Stimulated activated CD8-positive, alpha-beta memory T cell treated with anti-CD3 and anti-CD28 coated beads, Interleukin-15, amount 100 ng/mL, for 48 hours (primary cell): ENCODE data around the gene CDS2.

Experiments used
- DNase-seq, 2 donors: peaks; one replicate each; pipeline ENCODE4 v3.0.0-alpha.2; 2020; ENCODE audit warnings: low read depth in 2 of 2

The CDS2 gene

DNA sequence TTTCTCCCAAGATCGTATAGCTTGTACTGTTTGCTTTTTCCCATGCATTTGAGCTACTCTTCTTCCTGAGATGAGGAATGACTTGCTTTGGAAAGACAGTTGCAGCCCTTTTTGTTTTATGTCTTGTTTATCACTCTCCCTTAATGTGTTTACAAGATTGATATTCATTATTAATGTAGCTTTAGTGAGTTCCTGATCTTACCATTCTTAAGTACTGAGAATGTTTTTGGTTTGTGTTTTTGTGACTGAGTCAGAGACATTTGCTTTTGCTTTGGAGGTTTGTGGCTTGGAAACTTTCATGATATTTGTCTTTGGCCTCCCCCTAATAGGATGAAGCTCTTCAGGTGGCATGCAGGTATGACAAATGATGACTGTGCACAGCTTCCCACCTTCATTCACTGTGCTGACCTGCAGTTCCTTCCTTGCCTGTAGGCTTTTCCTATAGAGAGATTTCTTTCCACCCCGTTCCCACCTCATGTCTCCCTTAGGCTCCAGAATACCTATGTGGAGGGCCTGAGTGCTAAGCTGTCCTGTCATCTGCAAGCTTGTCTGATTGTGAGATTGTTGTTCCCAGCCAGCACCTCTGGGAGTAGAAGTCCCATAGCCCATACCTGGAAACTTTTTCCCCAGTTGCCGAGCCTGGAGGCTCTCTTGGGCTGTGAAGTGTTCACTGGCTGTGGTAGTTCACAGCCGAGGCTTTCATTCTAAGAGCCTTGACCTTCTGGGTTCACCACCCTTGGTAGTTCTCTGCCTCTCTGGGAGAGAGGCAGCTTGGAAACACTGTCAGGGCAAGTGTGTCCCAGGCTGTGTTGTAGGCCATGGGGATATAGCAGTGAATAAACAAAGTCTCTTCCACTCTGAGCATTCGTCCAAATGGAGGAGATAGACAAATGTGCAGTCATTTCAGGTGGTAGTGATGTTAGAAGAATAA is 27.1 kb downstream of the CDS2 start:
- no peak for DNase-seq

DNA sequence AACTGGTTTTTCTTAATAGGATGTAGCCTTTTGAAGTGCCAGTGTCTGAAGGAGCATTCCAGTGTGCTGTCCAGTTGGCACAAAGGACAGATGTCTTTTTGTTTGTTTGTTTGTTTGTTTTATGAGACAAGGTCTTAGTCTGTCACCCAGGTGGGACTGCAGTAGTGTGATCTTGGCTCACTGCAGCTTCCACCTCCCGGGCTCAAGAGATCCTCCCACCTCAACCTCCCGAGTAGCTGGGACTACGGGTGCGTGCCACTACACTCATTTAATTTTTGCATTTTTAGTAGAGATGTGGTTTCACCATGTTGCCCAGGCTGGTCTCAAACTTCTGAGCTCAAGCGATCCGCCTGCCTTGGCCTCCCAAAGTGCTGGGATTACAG is 27.7 kb downstream of the CDS2 start:
- no peak for DNase-seq

DNA sequence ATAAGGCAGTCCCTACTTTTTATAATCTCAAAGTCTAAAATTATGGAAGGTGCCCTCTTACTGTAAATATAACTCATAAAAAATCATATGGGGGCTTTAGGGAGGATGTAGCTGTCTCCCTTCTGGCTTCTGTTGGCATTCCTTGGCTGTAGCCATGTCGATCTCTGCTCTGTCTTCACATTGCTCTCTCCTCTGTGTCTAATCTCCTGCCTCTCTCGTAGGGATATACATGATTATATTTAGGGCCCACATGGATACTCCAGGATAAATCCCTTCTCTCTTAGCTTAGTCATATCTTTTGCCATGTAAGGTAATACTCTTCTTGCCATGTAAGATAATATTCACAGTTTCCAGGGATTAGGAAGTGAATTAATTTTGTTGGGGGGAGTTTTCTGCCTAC is 28.6 kb downstream of the CDS2 start:
- no peak for DNase-seq

DNA sequence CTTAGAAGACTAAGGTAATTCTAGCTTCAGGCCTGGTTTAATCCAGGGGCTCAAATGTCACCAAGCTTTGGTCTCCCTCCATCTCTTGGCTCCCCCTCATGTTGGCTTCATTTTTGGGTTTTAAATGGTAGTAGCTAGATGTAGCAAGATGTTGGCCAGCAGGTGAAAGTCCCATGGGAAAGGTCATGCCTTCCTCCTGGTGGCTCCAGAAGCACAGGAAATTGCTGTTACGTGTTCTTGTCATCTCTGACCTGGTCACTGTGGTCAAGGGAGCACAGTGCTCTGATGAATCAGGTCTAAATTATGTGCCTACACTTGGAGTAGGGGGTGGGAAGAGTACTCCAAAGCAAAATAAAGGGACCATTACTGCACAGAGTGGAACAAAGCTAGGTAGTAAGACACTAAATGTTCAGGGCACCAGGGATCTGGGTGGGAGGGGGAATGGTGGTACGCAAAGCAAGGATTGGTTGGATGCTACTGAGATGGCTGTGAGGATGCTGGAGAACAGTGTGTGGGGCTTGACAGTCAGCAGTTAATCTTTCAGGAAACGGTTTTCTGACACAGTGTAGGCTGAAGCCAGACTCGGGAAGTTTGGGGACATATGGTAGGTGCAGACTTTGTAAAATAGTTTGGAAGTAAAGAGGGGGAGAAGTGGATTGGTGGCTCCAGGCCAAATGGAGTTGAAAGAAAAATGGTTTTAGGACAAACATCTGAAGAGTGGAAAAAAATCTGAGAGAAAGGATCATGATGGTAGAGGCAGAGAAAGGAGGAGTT is 30.1 kb downstream of the CDS2 start:
- DNase-seq, result no peak

DNA sequence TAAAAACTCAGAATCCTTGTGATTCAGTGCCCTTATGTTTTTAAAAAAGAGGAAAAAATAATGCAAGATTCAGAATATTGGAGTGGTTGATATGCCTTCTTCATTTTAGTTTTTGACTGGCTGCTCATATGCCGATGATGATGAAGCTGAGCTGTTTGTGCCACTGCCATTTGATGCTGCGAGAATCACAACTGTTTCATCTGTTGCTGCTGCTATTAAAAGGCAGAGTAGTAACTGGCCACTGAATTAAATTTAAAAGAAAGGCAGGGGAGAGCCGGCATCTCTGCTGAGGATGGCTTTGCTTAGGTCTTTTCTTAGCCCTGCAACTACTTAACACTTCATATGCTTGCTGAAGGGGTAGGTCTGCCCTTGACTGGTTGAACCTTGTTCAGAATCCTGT is 33.1 kb downstream of the CDS2 start:
- DNase-seq, result no peak

DNA sequence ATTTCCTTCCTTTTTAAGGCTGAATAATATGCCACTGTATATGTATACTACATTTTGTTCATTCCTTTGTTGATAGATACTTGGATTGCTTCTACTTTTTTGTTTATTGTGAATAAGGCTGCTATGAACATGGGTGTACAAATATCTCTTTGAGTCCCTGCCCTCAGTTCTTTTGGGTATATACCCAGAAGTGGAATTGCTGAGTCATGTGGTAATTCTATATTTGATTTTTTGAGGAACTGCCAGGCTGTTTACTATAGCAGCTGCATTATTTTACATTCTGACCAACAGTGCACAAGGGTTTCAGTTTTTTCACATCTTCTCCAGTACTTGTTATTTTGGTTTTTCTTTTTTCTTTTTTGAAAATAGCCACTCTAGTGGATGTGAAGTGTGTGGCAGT is 34.1 kb downstream of the CDS2 start:
- DNase-seq, result no peak

DNA sequence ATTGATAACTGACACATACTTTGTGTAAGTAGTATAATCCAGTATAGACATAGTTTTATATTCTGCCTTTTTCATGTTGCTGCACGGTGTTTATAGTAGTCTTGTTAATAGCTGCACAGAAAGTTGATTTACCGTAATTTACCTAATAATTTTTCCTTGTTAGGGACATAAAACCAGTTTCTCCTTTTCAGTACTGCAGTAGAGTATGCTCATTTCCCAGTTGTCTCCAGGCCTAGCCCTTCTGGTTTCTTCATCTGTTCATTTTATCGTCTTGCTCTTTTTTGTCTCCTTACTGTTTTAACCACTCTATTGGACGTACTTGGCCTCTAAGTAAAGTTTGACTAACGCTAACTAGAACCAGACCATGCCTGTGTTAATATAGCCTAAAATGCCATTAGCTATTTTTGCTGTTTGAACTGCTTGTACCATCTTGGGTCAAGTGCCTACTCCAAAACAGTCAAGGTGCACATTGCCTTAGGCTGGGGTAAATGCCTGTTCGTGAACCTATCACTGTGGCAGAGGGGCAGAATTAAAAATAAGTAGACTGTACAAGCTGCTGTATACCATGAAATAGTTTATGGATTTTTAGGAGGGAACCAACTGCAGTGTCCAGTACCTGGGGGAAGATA is 34.8 kb downstream of the CDS2 start:
- DNase-seq, result no peak

DNA sequence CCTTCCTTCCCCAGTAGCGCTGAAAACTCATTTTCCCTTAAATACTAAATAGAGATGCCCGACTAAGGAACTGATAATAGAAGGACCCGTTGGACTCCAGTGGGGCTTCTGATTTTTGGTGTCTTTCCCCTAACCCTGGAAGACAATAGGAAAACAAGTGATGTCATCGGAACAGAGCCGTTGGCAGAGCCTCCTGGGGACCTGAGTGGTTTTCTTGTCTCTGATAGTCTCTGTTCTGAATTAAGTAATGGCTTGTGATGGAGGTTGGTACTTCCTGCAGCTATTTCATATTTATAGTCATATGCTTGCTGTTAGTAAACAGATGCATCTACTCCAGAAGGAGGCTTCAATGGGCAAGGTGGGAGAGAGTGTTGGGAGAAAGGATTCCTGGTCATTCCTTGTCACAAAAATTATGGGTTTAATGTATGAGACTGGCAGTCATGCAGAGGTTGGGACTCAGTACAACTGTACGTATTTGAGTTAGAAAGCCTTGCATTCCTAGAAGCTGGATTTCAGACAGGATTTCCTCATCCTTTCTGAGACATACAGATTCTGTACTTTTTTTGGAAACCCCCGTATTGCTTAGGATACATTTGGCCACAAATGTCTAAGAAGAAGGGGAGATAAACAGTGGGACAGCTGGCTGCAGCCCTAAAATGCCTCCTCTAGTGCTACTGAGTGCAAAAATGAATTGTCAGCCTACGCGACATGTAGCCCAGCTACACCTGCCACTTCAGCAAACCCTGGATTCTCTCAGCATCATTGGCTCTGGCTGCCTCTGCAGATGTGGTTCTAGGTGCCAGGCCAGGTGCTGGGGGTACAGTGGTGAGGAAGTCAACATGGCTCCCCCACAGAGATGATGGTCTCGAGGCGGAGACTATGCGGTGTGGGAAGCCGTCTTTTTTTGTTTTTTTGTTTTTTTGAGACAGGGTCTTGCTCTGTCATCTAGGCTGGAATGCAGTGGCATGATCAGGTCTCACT is 38.1 kb downstream of the CDS2 start:
- no peak for DNase-seq

DNA sequence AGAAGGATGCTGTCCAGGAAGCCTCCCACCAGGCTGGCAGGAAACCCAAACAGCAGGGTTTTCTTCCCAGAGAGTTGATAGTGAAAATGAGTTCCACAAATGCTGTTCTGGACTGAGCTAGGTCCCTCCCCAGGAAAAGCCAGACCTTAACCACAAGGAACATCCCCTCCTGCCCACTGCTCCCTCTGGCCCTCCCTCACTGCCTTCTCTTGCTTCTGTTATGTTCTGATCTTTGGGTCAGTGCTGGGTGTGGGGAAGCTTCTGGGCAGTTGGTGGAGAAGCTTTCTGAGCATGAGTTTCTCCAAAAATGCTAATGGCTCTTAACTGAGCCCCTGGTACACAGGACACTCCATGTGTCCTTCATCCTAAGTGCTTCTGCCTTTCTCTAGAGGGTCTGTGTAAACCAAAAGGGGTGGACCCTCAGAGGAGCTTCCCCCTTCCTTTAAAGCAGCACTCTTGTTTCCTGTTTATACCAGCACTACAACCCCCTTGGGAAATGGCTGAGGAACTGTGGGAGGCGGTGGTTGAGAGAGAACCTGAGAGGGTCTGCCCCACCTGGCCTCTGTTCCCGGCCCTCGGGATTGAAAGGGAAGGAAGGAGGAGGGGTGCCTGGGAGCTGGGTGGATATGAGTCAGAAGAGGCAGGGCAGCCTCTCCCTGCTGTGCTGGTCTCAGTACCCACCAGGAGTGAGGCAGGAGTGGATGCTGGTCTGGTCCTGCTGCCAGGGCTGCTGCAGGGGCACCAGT is 42.0 kb downstream of the CDS2 start:
- DNase-seq, result no peak

DNA sequence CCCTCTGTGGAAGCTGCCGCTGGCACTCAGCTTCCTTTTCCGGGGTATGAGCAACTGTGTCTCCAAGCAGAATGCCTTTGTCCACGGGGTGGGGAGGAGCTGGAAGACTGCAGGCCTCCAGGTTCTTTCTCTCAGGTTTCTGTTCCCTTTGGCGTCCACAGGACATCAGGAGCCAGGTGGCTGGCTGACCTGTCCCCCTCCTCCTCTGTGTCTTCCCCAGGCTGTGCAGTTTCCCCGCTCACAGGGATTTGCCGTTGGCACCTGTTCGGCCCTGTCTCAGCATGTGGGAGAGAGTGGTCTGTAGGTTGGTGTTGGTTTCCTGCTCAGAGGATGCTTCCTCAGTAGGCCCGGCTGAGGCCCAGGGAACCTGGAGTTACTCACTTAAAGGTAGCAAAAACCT is 43.5 kb downstream of the CDS2 start:
- no peak for DNase-seq

DNA sequence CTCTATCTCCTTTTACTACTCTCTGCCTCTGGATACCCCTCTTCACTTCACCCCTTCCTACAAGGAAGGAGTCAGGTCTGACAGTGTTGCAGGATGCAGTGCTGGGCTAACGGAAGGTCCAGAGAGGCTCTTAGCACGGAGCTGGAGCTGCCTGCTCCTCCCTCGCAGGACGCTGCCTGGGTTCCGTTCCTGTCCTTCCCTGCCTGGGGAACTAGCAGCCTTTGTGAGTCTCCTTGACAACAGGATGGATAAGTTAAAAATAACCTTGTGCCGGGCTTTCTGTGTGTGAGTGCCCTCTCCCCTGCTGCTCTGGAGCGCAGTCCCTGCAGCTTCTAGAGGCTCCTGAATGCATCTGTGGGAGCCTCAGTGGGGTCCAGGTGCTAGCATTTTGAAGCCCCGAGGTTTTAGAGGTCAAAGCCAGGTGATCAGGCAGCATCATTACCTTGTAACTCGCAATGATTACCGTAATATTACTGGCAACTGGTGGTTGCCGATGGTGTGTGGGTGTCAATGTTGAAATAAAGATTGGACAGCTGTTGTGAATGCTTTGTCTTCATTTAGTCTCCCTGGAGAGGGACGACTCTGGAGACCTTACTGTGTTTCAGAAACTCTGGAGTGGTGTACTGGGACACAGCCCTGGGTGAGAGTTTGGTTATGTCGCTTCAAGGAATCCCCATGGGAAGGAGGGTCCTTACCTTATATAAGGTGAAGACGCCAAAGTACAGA is 44.4 kb downstream of the CDS2 start:
- DNase-seq, result no peak

DNA sequence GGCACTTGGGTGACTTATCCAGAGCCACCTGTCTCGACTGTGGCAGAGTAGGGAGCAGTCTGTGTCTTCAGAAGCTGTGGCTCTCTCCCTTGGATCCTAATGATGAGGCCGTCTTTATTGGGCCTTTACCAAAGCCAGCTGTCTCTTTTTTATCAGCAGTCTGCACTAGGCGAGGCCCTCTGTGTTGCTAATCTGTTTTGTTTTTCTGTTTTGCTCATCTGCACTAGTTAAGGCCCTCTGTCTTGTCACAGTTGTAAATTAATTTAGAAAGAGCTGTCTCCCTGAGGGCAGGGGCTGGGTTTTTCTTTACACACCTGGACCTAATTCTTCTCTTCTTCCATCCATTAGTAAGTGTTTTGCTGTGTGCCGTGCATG is 45.0 kb downstream of the CDS2 start:
- DNase-seq, result no peak

DNA sequence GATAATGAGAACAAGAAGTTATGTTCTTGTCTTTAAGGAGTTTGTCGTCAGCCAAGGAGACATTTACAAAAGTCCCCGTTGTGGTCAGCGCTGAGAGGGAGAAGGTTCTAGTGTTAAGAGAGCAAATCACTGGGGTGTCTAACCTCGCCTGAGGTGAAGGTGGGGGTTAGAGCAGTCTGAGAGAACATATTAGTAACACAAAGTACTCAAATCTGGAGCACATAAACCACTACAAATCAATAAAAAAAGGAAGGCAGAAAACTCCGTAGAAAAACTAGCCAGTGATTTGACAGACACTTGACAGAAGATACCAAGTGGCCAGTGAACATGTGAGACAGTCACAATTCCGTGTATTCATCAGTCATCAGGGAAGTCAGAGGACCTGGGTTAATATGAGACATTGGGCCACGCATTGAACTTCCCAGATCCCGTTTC is 45.4 kb downstream of the CDS2 start:
- no peak for DNase-seq

DNA sequence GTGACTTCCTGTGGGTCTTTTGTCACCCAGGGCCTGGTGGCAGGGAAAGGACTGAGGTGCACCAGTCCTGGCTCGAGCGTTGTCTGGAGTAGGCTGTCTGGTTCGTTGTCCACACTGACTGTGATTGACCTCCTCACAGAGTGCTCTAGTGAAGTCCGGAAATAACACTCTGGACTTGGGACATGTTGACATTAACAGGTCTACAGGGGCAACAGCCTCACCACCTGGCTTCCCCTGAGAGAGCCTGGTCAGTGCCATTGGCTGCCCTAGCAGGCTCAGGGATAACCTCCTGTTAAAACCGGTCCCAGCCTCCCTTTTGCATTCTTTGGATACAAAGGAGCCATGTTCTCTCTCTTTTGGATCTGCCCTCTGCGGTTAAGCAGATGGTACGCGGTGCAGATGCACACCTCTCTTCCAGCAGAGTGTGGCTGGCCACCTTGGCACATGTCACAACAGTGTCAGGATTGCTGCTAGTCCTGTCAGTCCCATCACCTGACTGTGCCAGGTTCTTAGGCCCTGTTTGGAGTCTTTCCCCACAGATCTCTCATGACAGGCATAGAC is 46.2 kb downstream of the CDS2 start:
- no peak for DNase-seq

DNA sequence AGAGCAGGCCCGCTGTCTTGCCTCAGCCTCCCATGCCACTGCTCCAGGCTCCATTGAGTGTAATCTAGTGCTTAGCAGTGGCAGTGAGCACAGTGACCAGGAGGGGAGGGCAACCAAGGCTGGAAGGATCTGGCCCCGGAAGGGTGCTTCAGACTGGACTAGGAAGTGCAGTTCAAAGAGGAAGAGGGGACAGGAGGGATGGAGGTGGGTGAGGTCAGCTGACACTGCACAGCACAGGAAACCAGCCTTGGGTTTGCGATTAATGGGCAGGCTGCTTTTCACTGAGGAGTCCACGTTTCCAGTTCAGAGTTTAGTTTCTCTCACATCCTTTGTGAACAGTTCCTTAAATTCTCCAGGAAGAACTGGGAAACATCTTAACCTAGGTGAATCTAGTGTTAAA is 46.9 kb downstream of the CDS2 start:
- DNase-seq, result no peak

DNA sequence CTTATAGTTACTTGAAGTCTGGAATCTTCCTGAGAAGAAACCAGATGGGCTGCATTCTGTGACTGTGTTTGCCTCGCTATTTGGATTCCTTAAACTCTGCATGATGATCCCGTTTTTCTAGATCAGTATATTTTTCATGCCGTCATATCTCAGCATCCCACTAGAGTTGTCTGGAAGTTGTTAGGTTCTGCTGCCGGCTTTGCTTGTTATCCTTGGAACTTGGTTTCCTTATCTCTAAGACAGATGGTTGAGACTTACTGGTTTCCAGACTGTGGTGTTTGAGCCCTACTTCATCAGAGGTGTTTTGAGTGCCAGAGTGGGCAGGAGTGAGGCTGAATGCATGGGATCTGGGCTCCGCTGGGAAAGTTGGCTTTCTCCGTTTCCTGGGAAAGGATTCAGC is 50.3 kb downstream of the CDS2 start:
- DNase-seq, result no peak

DNA sequence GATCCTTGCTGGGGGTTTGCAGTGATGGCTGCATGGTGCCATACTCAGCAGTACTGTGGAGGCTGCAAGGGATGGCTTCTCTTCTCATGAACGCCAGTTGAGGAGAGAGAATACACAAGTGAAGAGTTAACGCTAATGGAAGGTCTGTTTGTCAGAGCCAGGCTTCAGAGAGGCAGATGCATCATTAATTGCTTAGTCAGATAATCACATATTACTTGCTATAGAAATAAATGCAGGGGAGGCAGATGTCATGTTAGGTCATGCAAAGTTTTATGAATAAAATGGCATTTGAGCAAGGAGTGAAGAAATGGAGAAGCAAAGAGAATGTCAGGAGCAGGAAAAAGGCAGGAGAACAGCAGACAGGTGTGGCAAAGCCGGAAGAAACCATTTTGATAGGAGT is 51.2 kb downstream of the CDS2 start:
- DNase-seq, result no peak

DNA sequence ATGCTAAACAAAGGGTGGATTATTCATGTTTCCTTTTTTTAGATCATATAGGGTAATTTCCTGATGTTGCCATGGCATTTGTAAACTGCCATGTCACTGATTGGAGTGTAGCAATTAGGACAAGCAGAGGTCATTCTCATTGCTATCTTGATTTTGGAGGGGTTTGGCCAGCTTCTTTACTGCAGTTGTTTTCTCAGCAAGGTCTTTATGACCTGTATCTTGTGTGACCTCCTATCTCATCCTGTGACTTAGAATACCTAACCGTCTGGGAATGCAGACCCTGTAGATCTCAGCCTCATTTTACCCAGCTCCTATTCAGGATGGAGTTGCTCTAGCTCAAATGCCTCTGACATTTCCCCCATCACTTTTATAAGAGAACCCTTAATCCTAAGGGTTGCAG is 53.6 kb downstream of the CDS2 start:
- DNase-seq, result no peak

DNA sequence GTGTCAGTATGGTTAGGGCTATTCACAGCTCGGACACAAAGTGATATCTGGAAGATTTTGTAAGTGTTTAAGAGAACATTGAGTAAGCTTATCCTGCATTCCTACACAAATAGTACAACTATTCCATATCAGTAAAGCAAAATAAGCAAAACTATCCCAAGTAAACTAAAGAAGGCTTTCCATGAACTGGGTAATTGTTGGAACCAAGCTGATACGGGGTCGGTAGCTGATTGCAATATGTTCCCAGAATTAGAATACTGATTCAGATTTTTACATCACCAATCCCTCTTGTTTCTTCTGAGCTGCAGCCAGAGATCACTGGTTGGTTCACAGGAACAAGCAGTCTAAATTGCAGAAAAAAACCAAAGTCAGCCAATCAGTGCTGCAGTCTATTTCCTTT is 54.1 kb downstream of the CDS2 start:
- DNase-seq, result no peak

DNA sequence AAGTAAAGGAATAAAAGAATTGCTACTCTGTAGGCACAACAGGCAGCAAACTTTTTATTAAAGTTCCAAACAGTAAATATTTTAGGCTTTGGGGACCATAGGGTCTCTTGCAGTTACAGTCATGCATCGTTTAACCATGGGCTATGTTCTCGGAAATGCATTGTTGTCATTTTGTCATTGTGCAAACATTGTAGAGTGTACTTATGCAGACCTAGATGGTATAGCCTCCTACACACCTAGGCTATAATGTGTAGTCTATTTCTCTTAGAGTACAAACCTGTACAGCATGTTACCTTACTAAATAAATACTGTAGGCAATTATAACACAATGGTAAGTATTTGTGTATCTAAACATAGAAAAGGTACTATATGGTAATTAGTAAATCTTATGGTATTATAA is 54.7 kb downstream of the CDS2 start:
- DNase-seq, result no peak
